PC-9 (cell line): ENCODE results near the gene PEF1. TPM values are rescaled to one million over a fixed set of nuclear protein-coding genes. Genes with fewer than 3 reads are reported as not detected.
"Not testable (repeated sequence)": the region's sequence is repeated elsewhere in the genome, so short reads cannot be mapped to it uniquely, and the experiment has no call there.

Source experiments
- BruUV-seq: library from RNA; stranded (reverse); fragments of 400-500 nt; replicated peaks from 2 replicates; lab custom pipeline; 2021; lab: Mats Ljungman, UMichigan
- CTCF ChIA-PET: fragments of 300-600 bp; sonication (Branson Sonifier 250); formaldehyde crosslinking; loops from one replicate; lab custom pipeline; 2022; ENCODE audit warnings: antibody characterized with exemption; lab: Charles Lee
- POLR2A ChIA-PET: fragments of 300-600 bp; sonication (Branson Sonifier 250); formaldehyde crosslinking; loops from one replicate; lab custom pipeline; 2022; ENCODE audit warnings: antibody characterized with exemption; ENCODE audit not compliant: unreplicated experiment; lab: Charles Lee
- DNase-seq, 2 experiments: peaks; one replicate each; pipeline versions ENCODE4 v3.0.0 to v3.0.0-alpha.2; 2015 to 2022; ENCODE audit warnings: mixed read lengths in 1 of 2
- H2AFZ ChIP-seq: fragments of 200-600 bp; sonication (generic); 2 replicates; pipeline ENCODE4 v1.8.1; 2017; ENCODE audit warnings: antibody characterized with exemption
- H3F3A ChIP-seq: fragments of 200-600 bp; sonication (generic); 2 replicates; pipeline ENCODE4 v1.8.1; 2017; ENCODE audit warnings: antibody characterized with exemption, mild to moderate bottlenecking, low read depth; ENCODE audit not compliant: insufficient read depth
- H3K27ac ChIP-seq: fragments of 200-600 bp; sonication (generic); 2 replicates; pipeline ENCODE4 v1.6.1; 2016; ENCODE audit warnings: mixed run types
- H3K27me3 ChIP-seq: fragments of 200-600 bp; sonication (generic); 2 replicates; pipeline ENCODE4 v1.6.1; 2016; ENCODE audit warnings: low read depth, mixed run types; ENCODE audit not compliant: insufficient read depth
- H3K36me3 ChIP-seq: fragments of 200-600 bp; sonication (generic); 2 replicates; pipeline ENCODE4 v1.6.1; 2016; ENCODE audit warnings: low read depth, mixed run types
- H3K4me1 ChIP-seq: fragments of 200-600 bp; sonication (generic); replicated peaks from 2 replicates; pipeline ENCODE4 v1.6.1; 2016; ENCODE audit warnings: mixed run types; ENCODE audit not compliant: insufficient read depth
- H3K4me2 ChIP-seq: fragments of 200-600 bp; sonication (generic); 2 replicates; pipeline ENCODE4 v1.6.1; 2017; ENCODE audit warnings: mixed run types
- H3K4me3 ChIP-seq: fragments of 200-600 bp; sonication (generic); 2 replicates; pipeline ENCODE4 v1.6.1; 2016; ENCODE audit warnings: mixed run types
- H3K79me2 ChIP-seq: fragments of 200-600 bp; sonication (generic); 2 replicates; pipeline ENCODE4 v1.6.1; 2017; ENCODE audit warnings: low read depth, mixed run types
- H3K9me2 ChIP-seq: fragments of 200-600 bp; sonication (generic); 2 replicates; pipeline ENCODE4 v1.8.1; 2017; ENCODE audit warnings: mild to moderate bottlenecking; ENCODE audit not compliant: insufficient read depth
- H3K9me3 ChIP-seq: fragments of 200-600 bp; sonication (generic); 2 replicates; pipeline ENCODE4 v1.8.1; 2016; ENCODE audit warnings: low read depth; ENCODE audit not compliant: insufficient read depth
- H4K20me1 ChIP-seq: fragments of 200-600 bp; sonication (generic); 2 replicates; pipeline ENCODE4 v1.8.1; 2017; ENCODE audit not compliant: insufficient read depth
- EZH2 ChIP-seq: fragments of 200-600 bp; sonication (generic); IDR thresholded peaks from 2 replicates; pipeline ENCODE4 v1.8.0; 2017; ENCODE audit warnings: antibody characterized with exemption, low read depth
- intact Hi-C: fragments of 100-400 bp; cut with micrococcal nuclease; formaldehyde crosslinking; loops from one replicate; pipeline ENCODE4 v1.10.0; 2022; ENCODE audit not compliant: unreplicated experiment
- total RNA-seq: library from RNA; stranded (reverse); gene quantifications from 2 replicates; pipeline ENCODE4 v1.2.3, GENCODE V29; 2021
- TF ChIP-seq, protein P1 (sequence below): fragments of 200-600 bp; sonication (generic); conservative IDR thresholded peaks from 2 replicates; pipeline ENCODE4 v1.6.1; 2017; ENCODE audit warnings: mixed run types, antibody characterized with exemption, mild to moderate bottlenecking, moderate library complexity

PEF1 gene
- total RNA-seq, 1 experiment from 2014 or later = 40.3 TPM

DNA sequence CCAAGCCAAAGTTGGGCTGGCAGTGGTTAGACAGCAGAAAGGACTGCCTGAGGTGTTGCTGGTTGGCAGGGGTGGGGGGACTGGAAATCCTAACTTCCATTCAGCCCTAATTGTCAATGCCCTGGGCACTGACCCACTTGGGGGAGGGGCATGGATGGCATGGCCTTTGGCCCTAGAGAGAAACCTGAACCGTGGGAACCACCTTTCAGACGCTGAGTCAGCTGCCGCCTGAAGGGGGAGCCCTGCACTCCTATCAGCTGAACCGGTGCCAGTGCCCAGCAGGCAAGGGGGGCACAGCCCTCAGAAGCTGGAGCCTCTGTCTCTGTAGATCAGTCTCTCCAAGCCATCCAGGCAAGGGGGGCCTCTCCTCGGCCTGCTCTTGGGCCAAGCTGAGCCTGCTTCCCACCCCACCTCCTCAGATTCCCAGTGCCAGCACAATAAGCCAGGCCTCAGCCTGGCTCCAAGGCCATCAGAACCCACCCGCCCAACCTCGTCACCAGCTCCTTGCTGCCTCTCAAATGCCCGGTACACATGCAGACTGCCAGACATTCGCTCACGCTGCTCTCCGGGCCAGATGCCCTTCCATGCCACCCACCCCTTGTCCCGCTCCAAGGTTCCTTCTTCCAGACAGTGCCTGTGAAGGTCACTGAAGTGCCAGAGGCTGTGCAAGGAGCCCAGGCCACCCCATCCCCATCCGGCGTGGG is 56.8 kb downstream of the PEF1 start:
- DNase-seq = peak; percentile 84 to 95
- H3K36me3 ChIP-seq = peaks cover 31% of the 10 kb centered on the region
- CTCF ChIA-PET = interaction anchor here (1.1 kb wide), 1 partner anchor 25 kb away, joined by 3 read pairs; no protein-coding TSS in a partner anchor

DNA sequence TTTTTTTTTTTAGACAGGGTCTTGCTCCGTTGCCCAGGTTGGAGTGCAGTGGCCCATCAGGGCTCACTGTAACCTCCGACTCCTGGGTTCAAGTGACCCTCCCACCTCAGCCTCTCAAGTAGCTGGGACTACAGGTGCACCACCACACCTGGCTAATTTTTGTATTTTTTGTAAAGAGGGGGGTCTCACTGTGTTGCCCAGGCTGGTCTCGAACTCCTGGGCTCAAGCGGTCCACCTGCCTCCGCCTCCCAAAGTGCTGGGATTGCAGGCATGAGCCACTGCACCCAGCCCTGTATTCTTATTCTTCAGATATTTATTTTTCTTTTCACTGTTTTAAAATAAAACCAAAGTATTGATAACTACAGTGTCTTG is 57.4 kb downstream of the PEF1 start:
- BruUV-seq, H3K4me3 ChIP-seq, intact Hi-C loops, DNase-seq, H4K20me1 ChIP-seq, POLR2A ChIA-PET, H3K9me2 ChIP-seq, H2AFZ ChIP-seq, H3K9me3 ChIP-seq, H3K27me3 ChIP-seq: not testable (repeated sequence)
- CTCF ChIA-PET = interaction anchor here (1.1 kb wide), 1 partner anchor 24 kb away, joined by 3 read pairs; no protein-coding TSS in a partner anchor
- Histone ChIP-seq H3K79me2 (peaks cover 45% of the 10 kb centered on the region), H3K4me2 (peak overlapping the region; percentile 88), H3K27ac (peak overlapping the region; percentile 92), H3F3A (peaks cover 94% of the 10 kb centered on the region), H3K4me1 (peaks cover 100% of the 10 kb centered on the region), H3K36me3 (peaks cover 36% of the 10 kb centered on the region)

More for the DNA sequence above, 56.8 kb downstream of the PEF1 start:
- no peak overlapping the region for H2AFZ ChIP-seq
- intact Hi-C loops = loop anchor here (1.0 to 2.0 kb wide), 2 partner anchors 13 to 24 kb away; no protein-coding TSS in a partner anchor
- no peaks in the 10 kb centered on the region for H4K20me1 ChIP-seq
- H3K27ac ChIP-seq = peak overlapping the region; percentile 92
- peak overlapping the region; percentile 52; the same call in 1 of the 2 replicates for H3K4me3 ChIP-seq
- H3K4me1 ChIP-seq = peaks cover 97% of the 10 kb centered on the region
- POLR2A ChIA-PET = interaction anchor here (0.6 kb wide), 2 partner anchors 24 to 869 kb away, joined by 3 to 4 read pairs; no protein-coding TSS in a partner anchor
- peak overlapping the region; percentile 88 for H3K4me2 ChIP-seq
- BruUV-seq = no TSS peak
- H3K79me2 ChIP-seq = peaks cover 39% of the 10 kb centered on the region
- H3F3A ChIP-seq = peaks cover 89% of the 10 kb centered on the region
- no peaks in the 10 kb centered on the region for H3K9me2 ChIP-seq
- no peaks in the 10 kb centered on the region for H3K27me3 ChIP-seq
- no peaks in the 10 kb centered on the region for H3K9me3 ChIP-seq
- TF ChIP-seq, protein P1, sequence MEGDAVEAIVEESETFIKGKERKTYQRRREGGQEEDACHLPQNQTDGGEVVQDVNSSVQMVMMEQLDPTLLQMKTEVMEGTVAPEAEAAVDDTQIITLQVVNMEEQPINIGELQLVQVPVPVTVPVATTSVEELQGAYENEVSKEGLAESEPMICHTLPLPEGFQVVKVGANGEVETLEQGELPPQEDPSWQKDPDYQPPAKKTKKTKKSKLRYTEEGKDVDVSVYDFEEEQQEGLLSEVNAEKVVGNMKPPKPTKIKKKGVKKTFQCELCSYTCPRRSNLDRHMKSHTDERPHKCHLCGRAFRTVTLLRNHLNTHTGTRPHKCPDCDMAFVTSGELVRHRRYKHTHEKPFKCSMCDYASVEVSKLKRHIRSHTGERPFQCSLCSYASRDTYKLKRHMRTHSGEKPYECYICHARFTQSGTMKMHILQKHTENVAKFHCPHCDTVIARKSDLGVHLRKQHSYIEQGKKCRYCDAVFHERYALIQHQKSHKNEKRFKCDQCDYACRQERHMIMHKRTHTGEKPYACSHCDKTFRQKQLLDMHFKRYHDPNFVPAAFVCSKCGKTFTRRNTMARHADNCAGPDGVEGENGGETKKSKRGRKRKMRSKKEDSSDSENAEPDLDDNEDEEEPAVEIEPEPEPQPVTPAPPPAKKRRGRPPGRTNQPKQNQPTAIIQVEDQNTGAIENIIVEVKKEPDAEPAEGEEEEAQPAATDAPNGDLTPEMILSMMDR = peak; percentile 90
- TF ChIP-seq EZH2 = no peak

DNA sequence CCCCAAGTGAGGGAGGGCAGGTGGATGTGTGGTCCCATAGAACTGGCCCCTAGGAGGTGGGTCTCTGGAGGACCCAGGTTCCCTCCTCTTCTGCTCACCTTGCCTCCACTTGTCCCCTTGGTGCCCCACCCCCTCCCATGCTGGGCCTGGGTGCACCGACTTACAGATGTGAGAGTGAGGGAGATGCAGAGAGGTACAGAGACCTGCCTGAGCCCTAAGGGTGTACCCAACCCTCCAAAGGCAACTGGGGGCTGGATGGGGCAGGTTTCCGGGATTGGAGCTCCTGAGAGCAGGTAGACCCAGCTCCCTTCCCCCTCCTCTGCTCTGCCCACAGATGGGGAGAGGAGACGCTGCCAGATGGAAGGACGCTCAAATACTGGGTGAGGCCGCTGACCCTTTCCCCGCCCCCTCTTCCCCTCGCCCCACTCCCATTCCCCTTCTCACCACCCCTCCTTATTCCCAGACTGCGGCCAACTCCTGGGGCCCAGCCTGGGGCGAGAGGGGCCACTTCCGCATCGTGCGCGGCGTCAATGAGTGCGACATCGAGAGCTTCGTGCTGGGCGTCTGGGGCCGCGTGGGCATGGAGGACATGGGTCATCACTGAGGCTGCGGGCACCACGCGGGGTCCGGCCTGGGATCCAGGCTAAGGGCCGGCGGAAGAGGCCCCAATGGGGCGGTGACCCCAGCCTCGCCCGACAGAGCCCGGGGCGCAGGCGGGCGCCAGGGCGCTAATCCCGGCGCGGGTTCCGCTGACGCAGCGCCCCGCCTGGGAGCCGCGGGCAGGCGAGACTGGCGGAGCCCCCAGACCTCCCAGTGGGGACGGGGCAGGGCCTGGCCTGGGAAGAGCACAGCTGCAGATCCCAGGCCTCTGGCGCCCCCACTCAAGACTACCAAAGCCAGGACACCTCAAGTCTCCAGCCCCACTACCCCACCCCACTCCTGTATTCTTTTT is 58.0 kb downstream of the PEF1 start:
- Histone ChIP-seq H3K36me3 (peaks cover 39% of the 10 kb centered on the region), H3K27me3 (no peaks in the 10 kb centered on the region), H3K4me2 (peak overlapping the region; percentile 88), H4K20me1 (peaks cover 6% of the 10 kb centered on the region), H2AFZ (no peak overlapping the region), H3K27ac (peak overlapping the region; percentile 92), H3F3A (peaks cover 94% of the 10 kb centered on the region), H3K4me1 (peaks cover 100% of the 10 kb centered on the region), H3K9me2 (no peaks in the 10 kb centered on the region), H3K4me3 (no peak overlapping the region), H3K79me2 (peaks cover 51% of the 10 kb centered on the region), H3K9me3 (no peaks in the 10 kb centered on the region)
- ChIA-PET POLR2A (no interaction called here), CTCF (interaction anchor here (1.1 kb wide), 1 partner anchor 24 kb away, joined by 3 read pairs; no protein-coding TSS in a partner anchor)
- TF ChIP-seq, protein P1 = no peak
- no peak for TF ChIP-seq EZH2
- DNase-seq = no peak
- intact Hi-C loops = no loop called here
- no TSS peak for BruUV-seq
